ENCODE results near the gene CRADD. TPM values are rescaled to one million over a fixed set of nuclear protein-coding genes. Genes with fewer than 3 reads are reported as not detected.
"Not testable (repeated sequence)": the region's sequence is repeated elsewhere in the genome, so short reads cannot be mapped to it uniquely, and the experiment has no call there.

Gene CRADD
- total RNA-seq, 1 donor from 2014 or later: 18.8 TPM

DNA sequence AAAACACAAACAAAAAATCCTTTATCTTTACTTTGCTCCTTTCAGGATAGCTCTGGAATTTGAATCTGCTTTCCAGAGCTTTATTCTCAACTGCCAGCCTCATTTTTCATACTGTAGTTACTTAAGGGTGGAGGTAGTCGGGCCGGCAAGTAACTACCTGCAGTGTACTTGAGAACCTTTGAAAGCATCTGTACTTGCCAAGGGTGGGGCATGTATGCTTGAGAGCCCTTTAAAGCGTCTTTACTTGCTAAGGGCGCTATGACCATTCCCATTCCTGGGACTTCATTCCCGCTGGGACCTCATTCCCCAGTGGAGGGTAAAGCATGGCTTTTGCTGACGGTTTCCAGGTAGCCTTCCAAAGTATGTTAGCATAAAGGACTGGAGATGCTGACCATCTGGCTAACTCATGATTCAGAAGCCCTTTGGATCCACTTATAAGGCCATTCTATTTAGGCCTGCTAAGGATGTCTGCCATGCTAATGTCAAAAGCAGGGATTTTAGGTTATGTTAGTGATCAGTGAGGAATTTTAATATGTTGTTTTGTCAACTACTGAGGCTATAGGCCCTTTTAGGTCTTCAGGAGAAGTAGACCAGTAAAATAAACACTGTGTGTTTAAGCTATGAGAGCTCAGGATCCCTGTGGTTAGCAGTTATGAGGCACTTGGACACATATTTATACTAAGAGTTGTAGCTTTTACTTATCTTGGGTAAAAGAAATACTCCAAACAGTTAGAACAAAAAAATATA, 74.9 kb downstream of the CRADD start:
- peaks cover 5% of the 10 kb centered on the region for H3K4me1 Mint-ChIP-seq (ENCODE audit: low read depth, unreplicated experiment)
- no peak overlapping the region for H3K4me3 Mint-ChIP-seq (ENCODE audit: unreplicated experiment)
- H3K27me3 Mint-ChIP-seq (ENCODE audit: unreplicated experiment): peaks cover 2% of the 10 kb centered on the region
- H3K27ac Mint-ChIP-seq (ENCODE audit: unreplicated experiment): no peak overlapping the region
- TF ChIP-seq, protein P1, sequence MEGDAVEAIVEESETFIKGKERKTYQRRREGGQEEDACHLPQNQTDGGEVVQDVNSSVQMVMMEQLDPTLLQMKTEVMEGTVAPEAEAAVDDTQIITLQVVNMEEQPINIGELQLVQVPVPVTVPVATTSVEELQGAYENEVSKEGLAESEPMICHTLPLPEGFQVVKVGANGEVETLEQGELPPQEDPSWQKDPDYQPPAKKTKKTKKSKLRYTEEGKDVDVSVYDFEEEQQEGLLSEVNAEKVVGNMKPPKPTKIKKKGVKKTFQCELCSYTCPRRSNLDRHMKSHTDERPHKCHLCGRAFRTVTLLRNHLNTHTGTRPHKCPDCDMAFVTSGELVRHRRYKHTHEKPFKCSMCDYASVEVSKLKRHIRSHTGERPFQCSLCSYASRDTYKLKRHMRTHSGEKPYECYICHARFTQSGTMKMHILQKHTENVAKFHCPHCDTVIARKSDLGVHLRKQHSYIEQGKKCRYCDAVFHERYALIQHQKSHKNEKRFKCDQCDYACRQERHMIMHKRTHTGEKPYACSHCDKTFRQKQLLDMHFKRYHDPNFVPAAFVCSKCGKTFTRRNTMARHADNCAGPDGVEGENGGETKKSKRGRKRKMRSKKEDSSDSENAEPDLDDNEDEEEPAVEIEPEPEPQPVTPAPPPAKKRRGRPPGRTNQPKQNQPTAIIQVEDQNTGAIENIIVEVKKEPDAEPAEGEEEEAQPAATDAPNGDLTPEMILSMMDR (IDR thresholded peaks at IDR 0.05; ENCODE audit: partially characterized antibody, unreplicated experiment): no peak
- H3K9me3 Mint-ChIP-seq (ENCODE audit: unreplicated experiment): peaks cover 13% of the 10 kb centered on the region
- no peak for DNase-seq
- peaks cover 25% of the 10 kb centered on the region for H3K36me3 Mint-ChIP-seq (ENCODE audit: unreplicated experiment)

DNA sequence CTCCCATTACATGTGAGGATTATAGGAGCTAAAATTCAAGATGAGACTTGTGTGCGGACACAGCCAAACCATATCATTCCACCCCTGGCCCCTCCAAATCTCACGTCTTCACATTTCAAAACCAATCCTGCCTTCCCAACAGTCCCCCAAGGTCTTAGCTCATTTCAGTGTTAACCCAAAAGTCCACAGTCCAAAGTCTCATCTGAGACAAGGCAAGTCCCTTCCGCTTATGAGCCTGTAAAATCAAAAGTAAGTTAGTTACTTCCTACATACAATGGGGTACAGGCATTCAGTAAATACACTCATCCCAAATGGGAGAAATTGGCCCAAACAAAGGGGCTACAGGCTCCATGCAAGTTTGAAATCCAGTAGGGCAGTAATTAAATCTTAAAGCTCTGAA, 76.1 kb downstream of the CRADD start:
- Mint-ChIP-seq H3K4me1 (ENCODE audit: low read depth, unreplicated experiment) (peaks cover 5% of the 10 kb centered on the region), H3K4me3 (ENCODE audit: unreplicated experiment) (no peak overlapping the region), H3K36me3 (ENCODE audit: unreplicated experiment) (peaks cover 25% of the 10 kb centered on the region), H3K9me3 (ENCODE audit: unreplicated experiment) (peaks cover 17% of the 10 kb centered on the region), H3K27me3 (ENCODE audit: unreplicated experiment) (peaks cover 2% of the 10 kb centered on the region), H3K27ac (ENCODE audit: unreplicated experiment) (no peak overlapping the region)
- TF ChIP-seq, protein P1 (IDR thresholded peaks at IDR 0.05; ENCODE audit: partially characterized antibody, unreplicated experiment): no peak
- no peak for DNase-seq

DNA sequence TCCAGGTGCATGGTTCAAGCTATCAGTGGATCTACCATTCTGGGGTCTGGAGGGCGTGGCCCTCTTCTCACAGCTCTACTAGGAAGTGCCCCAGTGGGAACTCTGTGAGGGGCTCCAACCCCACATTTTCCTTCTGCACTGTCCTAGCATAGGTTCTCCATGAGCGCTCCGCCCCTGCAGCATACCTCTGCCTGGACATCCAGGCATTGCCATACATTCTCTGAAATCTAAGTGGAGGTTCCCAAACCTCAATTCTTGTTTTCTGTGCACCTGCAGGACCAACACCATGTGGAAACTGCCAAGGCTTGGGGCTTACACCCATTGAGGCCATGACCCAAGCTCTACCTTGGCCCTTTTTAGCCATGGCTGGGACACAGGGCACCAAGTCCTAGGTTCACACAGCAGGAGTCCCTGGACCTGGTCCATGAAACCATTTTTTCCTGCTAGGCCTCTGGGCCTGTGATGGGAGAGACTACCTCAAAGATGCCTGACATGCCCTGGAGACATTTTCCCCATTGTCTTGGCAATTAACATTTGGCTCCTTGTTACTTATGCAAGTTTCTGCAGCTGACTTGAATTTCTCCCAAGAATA, 76.8 kb downstream of the CRADD start:
- no peak for DNase-seq
- TF ChIP-seq, protein P1 (IDR thresholded peaks at IDR 0.05; ENCODE audit: partially characterized antibody, unreplicated experiment): no peak
- H3K27ac Mint-ChIP-seq (ENCODE audit: unreplicated experiment): no peak overlapping the region
- H3K9me3 Mint-ChIP-seq (ENCODE audit: unreplicated experiment): peaks cover 17% of the 10 kb centered on the region
- peaks cover 4% of the 10 kb centered on the region for H3K4me1 Mint-ChIP-seq (ENCODE audit: low read depth, unreplicated experiment)
- H3K4me3 Mint-ChIP-seq (ENCODE audit: unreplicated experiment): no peak overlapping the region
- peaks cover 2% of the 10 kb centered on the region for H3K27me3 Mint-ChIP-seq (ENCODE audit: unreplicated experiment)
- peaks cover 25% of the 10 kb centered on the region for H3K36me3 Mint-ChIP-seq (ENCODE audit: unreplicated experiment)

DNA sequence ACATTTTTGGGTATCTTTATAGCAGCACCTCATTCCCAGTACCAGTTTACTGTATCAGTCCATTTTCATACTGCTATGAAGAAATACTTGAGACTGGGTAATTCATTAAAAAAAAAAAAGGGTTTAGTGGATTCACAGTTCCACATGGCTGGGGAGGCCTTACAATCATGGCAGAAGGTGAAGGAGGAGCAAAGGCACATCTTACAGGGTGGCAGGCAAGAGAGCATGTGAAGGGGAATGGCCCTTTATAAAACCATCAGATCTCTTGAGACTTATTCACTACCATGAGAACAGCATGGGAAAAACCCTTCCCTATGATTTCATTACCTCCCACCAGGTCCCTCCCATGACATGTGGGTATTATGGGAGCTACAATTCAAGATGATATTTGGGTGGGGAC, 77.7 kb downstream of the CRADD start:
- not testable (repeated sequence) for H3K27me3 Mint-ChIP-seq (ENCODE audit: unreplicated experiment); H3K4me1 Mint-ChIP-seq (ENCODE audit: low read depth, unreplicated experiment); H3K27ac Mint-ChIP-seq (ENCODE audit: unreplicated experiment); H3K4me3 Mint-ChIP-seq (ENCODE audit: unreplicated experiment); DNase-seq
- H3K9me3 Mint-ChIP-seq (ENCODE audit: unreplicated experiment): peaks cover 17% of the 10 kb centered on the region
- H3K36me3 Mint-ChIP-seq (ENCODE audit: unreplicated experiment): peaks cover 25% of the 10 kb centered on the region

DNA sequence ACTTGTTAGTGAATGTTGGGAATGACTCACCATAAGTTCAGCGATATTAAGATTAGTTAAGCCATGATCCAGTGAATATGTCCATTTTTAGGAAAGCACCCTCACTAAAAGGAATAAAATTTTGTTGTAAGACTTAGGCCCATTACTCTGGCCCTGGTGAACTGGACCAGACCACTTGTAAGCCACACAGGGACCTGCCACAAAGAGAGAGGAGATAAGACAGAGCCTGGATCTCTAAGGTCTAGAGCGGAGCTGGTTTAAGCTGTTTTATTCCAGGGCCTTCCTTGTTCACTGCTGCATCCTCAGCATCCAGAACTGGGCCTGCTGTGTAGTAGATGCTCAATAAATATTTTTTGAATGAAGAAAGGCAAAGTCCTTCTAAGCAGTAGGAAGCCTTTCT, 79.1 kb downstream of the CRADD start:
- no peak overlapping the region for H3K4me3 Mint-ChIP-seq (ENCODE audit: unreplicated experiment)
- H3K9me3 Mint-ChIP-seq (ENCODE audit: unreplicated experiment): peaks cover 17% of the 10 kb centered on the region
- H3K4me1 Mint-ChIP-seq (ENCODE audit: low read depth, unreplicated experiment): peaks cover 13% of the 10 kb centered on the region
- peaks cover 4% of the 10 kb centered on the region for H3K27me3 Mint-ChIP-seq (ENCODE audit: unreplicated experiment)
- DNase-seq: no peak
- no peak overlapping the region for H3K27ac Mint-ChIP-seq (ENCODE audit: unreplicated experiment)
- peaks cover 30% of the 10 kb centered on the region for H3K36me3 Mint-ChIP-seq (ENCODE audit: unreplicated experiment)
- TF ChIP-seq, protein P1 (IDR thresholded peaks at IDR 0.05; ENCODE audit: partially characterized antibody, unreplicated experiment): no peak
